Brain microvascular endothelial cell (primary cell): ENCODE results near the gene GMDS.

ENCODE experiments used
- DNase-seq: peaks from one replicate; pipeline ENCODE4 v3.0.0-alpha.2; 2020
- H3K27ac ChIP-seq: fragments of 250-450 bp; sonication (Bioruptor Pico); 2 replicates; pipeline ENCODE4 v1.5.1; 2020; ENCODE audit warnings: mild to moderate bottlenecking, moderate library complexity
- H3K27me3 ChIP-seq: fragments of 250-450 bp; sonication (Bioruptor Pico); replicated peaks from 2 replicates; pipeline ENCODE4 v1.5.1; 2020; ENCODE audit warnings: mild to moderate bottlenecking
- H3K36me3 ChIP-seq: fragments of 250-450 bp; sonication (Bioruptor Pico); replicated peaks from 2 replicates; pipeline ENCODE4 v1.5.1; 2020; ENCODE audit warnings: mild to moderate bottlenecking
- H3K4me3 ChIP-seq: 2 replicates; pipeline ENCODE4 v1.5.1; 2011; ENCODE audit warnings: low read depth, mild to moderate bottlenecking, control low read depth, low read length, moderate library complexity
- in situ Hi-C: cut with HindIII; loops from 2 replicates; pipeline ENCODE4 v1.10.0; 2017; ENCODE audit warnings: low sequenced_read_pairs, low pct_ligation_motif_present
- TF ChIP-seq, protein P1 (sequence below): IDR thresholded peaks from 2 replicates; pipeline ENCODE4 v1.5.1; 2011; ENCODE audit warnings: low read depth, mild to moderate bottlenecking, moderate library complexity, low read length, control low read depth, inconsistent platforms; ENCODE audit errors: missing control alignments

GMDS gene

DNA sequence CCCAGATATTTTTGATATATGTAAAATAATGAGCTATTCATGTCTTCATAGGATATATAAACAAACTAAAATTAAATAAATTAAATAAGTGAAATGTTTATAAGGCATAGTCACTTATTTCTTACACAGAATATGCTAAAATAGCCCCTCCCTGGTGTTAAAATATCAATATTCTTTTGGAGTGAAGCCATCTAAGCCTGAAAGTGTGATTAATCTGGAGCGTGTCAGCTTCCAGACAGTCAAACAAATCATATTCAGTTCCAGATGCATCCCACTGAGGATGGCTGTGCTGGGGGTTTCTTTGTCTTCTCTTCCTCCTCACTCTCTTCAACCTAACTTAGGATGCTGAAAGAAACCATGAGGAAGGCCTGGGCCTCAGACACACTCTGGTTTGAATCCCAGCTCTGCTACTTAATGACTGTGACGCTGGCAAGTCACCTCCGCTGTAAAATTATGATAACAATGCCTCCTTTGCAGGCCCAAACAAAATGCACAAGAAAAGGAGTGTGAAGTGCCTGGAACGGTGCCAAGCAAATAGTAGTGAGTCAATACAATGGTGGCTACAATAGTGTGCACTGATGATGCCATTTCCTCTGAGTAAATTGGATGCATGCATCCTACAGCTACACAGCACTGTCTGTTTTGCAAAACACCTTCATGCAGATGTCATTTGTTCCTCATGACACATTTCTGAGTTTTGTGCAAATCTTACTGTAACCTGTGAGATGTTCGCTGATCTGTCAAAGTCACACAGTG lies 474.3 kb downstream of the GMDS start:
- no peak overlapping the region for H3K27ac ChIP-seq
- no peaks in the 10 kb centered on the region for H3K36me3 ChIP-seq
- TF ChIP-seq, protein P1, sequence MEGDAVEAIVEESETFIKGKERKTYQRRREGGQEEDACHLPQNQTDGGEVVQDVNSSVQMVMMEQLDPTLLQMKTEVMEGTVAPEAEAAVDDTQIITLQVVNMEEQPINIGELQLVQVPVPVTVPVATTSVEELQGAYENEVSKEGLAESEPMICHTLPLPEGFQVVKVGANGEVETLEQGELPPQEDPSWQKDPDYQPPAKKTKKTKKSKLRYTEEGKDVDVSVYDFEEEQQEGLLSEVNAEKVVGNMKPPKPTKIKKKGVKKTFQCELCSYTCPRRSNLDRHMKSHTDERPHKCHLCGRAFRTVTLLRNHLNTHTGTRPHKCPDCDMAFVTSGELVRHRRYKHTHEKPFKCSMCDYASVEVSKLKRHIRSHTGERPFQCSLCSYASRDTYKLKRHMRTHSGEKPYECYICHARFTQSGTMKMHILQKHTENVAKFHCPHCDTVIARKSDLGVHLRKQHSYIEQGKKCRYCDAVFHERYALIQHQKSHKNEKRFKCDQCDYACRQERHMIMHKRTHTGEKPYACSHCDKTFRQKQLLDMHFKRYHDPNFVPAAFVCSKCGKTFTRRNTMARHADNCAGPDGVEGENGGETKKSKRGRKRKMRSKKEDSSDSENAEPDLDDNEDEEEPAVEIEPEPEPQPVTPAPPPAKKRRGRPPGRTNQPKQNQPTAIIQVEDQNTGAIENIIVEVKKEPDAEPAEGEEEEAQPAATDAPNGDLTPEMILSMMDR, result no peak
- no peak overlapping the region for H3K4me3 ChIP-seq
- H3K27me3 ChIP-seq, result no peaks in the 10 kb centered on the region
- in situ Hi-C loops, result no loop called here
- DNase-seq, result peak; percentile 37

DNA sequence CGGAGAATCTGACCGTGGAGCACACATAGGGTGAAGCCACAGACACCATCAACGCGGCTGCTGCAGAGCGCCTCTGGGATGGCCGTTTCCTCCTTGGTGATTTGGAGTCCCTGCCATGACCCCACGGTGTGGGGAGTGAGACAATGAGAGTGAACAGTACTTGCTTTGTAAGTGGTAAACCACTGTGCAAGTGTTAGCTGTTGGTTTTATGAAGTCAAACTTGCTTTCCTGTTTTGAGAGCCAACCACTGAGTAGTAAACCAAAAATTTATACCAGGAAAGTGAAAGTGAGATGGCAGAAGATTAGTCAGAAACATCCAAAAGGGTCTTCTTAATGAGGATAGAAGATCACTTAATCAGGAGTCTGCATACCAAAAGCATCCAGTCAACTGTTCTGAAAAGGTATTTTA lies 475.0 kb downstream of the GMDS start:
- no peak overlapping the region for H3K27ac ChIP-seq
- peak overlapping the region; percentile 15 for H3K4me3 ChIP-seq
- in situ Hi-C loops, result no loop called here
- no peaks in the 10 kb centered on the region for H3K27me3 ChIP-seq
- no peaks in the 10 kb centered on the region for H3K36me3 ChIP-seq
- TF ChIP-seq, protein P1, result no peak
- DNase-seq, result peak; percentile 18

DNA sequence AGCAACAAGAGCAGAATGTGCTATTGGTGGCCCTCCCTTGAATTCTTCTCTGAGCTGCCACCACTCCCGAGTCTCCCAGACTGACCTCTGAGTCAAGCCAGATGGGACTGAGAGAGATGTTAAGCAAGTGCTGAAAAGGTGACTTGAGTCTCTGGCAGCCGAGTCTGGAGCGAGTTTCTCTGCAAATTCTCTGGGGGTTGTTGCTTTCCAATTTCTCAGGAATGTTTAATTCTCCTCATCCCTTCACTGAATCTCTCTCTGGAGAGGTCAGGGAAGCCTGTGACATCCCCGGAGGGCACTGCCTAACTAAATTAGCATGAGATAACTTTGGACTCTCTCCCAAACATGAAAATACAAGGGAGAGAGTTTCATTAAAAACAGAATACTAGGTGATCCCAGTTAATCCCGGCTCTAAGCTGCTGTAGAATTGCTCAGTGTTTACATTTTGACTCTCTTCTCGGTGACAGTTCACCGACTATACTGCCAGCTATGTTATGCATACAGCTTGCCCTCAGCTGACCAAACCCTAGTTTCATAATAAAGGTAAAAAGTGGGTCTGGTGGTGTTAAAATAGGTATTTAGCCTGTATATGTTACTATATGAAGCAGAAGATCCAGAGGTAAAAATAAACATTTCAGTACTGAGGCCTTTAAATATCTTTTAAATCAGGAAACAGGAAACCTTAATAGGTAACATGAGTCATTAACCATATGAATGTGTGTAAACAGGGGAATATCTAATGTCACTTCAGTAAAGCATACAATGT lies 477.7 kb downstream of the GMDS start:
- Histone ChIP-seq H3K27me3 (no peaks in the 10 kb centered on the region), H3K27ac (no peak overlapping the region), H3K4me3 (no peak overlapping the region), H3K36me3 (no peaks in the 10 kb centered on the region)
- no peak for DNase-seq
- in situ Hi-C loops, result no loop called here
- TF ChIP-seq, protein P1, result no peak

DNA sequence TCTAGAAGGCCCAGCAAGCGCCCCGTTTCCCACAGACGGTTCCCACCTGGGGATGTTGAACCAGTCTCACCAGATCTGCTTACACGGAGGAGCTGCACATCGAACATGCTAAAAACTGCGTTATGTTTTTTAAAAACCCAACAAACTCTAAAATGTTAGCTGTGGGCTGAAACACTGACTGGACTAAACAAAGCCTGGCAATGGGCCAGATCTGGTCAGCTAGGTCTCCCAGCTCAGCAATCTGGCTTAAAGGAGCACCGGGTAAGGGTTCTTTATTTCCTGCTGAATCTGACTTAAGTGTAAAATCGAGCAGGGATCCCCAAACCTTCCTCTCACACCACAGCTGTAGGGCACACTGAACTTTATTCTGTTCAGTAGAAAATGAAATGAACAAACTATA lies 478.8 kb downstream of the GMDS start:
- no peak for DNase-seq
- TF ChIP-seq, protein P1, result no peak
- in situ Hi-C loops, result no loop called here
- H3K27me3 ChIP-seq, result no peaks in the 10 kb centered on the region
- H3K36me3 ChIP-seq, result no peaks in the 10 kb centered on the region
- H3K27ac ChIP-seq, result no peak overlapping the region
- H3K4me3 ChIP-seq, result no peak overlapping the region

DNA sequence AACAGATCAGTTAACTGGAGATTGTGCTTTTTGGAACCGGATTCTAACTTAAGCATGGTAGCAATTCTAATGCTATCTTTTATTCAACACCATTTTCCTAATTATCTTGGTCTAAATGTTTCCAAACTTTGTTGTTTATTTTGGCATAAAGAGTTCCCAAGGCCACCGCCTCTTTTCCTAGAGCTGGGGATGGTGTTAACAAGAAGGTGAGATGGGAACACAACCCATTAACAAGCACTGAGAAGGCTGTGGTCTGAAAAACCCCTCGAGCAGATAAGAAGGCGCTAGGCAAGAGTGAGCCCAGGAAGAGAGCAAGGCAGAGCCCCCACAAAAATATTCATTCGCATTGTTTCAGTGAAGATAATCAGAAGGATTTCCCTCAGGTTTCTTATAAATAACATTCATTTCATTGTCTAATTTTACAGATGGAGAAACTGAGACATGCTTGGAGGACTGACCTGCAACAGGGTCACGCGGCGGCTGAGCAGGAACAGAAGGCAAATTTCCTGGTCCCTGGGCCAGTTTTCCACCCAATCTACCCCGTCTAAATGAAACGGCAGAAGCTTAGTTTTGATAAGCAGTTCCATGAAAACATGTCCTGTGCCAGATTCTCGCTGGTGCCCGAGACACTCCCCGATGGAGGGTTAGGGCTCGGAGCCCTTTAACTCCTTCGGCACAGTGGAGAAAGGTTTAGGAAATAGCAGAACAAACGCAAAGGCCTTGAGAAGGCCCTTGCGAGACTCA lies 480.1 kb downstream of the GMDS start:
- TF ChIP-seq, protein P1, result no peak
- in situ Hi-C loops, result no loop called here
- H3K4me3 ChIP-seq, result no peak overlapping the region
- H3K36me3 ChIP-seq, result no peaks in the 10 kb centered on the region
- no peak for DNase-seq
- no peaks in the 10 kb centered on the region for H3K27me3 ChIP-seq
- H3K27ac ChIP-seq, result no peak overlapping the region
